Activated naive CD4-positive, alpha-beta T cell treated with Interleukin-2 at 50 U/mL for 16 hours (primary cell): Measurements from ENCODE around the gene DHDH.
A peak's percentile ranks its signal among the peaks of the same experiment; 100 is the strongest.
"Not testable (repeated sequence)": the region's sequence is repeated elsewhere in the genome, so short reads cannot be mapped to it uniquely, and the experiment has no call there.

Experiments
- DNase-seq: peaks from one replicate; pipeline ENCODE4 v3.0.0-alpha.2; 2020

The DHDH gene

DNA sequence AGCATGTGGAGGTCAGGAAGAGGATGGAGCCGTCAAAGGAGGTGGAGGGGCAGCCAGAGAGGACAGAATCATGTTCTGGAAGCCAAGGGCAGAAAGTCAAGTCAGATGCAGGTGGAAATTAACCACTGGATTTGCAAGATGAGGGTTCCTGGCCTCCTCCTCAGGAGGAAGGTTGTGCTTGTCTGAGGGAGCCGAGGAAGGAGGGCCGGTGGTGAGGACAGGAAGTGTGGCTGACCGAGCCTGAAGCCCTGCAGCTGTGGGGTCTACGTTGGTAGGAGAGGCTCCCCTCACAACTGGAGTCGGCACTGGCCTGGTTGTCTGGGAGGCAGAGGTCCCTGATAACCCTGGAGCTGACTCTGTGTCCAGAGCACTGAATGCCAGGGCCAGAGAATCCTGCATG is 15.4 kb upstream of the DHDH start:
- no peak for DNase-seq

- no peak for DNase-seq
Measured at GRCh38 chr19:48918801-48919247, 14.7 kb upstream of the DHDH start.

DNA sequence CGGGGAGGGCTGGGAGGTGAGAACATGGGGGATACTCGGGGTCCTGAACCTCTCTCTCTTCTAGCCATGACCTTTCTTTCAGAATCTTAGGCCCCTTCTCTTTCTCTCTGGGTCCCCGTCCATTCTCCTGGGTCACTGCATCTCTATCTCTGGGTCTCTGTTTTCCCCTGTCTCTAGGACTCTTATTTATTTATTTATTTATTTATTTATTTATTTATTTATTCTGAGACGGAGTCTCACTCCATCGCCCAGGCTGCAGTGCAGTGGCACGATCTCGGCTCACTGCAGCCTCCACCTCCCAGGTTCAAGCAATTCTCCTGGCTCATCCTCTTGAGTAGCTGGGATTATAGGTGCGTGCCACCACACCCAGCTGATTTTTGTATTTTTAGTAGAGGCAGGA is 14.2 kb upstream of the DHDH start:
- not testable (repeated sequence) for DNase-seq

- DNase-seq: no peak
Measured at GRCh38 chr19:48920949-48921348, 12.6 kb upstream of the DHDH start.

- DNase-seq: no peak
Measured at GRCh38 chr19:48921721-48922500, 11.6 kb upstream of the DHDH start.

GRCh38 chr19:48922548-48923490 is 10.7 kb upstream of the DHDH start:
- DNase-seq: no peak

GRCh38 chr19:48925240-48925843 is 8.2 kb upstream of the DHDH start:
- DNase-seq: no peak

GRCh38 chr19:48925890-48926289 is 7.6 kb upstream of the DHDH start:
- not testable (repeated sequence) for DNase-seq

- DNase-seq: peak; percentile 3
Measured at GRCh38 chr19:48926909-48927308, 6.6 kb upstream of the DHDH start.

DNA sequence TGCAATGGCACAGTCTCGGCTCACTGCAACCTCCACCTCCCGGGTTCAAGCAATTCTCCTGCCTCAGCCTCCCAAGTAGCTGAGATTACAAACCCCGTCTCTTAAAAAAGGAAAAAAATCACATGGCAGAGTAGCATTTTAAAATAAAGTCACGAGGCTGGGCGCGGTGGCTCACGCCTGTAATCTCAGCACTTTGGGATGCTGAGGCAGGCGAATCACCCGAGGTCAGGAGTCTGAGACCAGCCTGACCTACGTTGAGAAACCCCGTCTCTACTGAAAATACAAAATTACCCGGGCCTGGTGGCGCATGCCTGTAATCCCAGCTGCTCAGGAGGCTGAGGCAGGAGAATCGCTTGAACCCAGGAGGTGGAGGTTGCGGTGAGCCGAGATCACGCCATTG is 5.8 kb upstream of the DHDH start:
- DNase-seq: not testable (repeated sequence)

GRCh38 chr19:48928164-48929025 is 5.1 kb upstream of the DHDH start:
- no peak for DNase-seq

GRCh38 chr19:48934837-48935236 is 1.3 kb downstream of the DHDH start:
- DNase-seq: no peak

DNA sequence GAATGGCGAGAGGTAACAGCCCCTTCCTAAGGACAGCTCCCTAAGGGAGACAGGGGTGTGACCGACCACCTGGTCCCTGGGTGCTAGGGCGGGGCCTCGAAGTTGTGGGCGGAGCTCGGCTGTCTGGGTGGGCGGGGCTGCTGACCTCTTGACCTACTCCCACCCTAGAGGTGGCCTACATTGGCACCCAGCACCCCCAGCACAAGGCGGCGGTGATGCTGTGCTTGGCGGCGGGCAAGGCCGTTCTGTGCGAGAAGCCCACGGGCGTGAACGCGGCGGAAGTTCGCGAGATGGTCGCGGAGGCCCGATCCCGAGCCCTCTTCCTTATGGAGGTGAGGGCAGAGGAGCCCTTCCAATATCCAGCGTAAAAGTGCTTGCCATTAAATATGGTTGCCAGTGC is 2.4 kb downstream of the DHDH start:
- DNase-seq: no peak

DNA sequence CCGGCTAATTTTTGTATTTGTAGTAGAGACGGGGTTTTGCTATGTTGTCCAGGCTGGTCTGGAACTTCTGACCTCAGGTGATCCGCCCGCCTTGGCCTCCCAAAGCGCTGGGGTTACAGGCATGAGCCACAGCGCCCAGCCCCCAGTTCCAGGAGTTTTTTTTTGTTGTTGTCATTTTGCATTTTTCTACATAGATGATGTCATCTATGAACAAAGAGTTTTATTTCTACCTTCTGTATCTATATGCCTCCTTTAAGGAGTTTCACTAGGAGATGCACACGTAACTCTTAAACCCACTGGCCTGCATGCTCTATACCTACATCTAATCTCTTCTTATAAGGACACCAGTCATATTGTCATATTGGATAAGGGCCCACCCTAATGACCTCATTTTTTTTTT is 4.8 kb downstream of the DHDH start:
- DNase-seq: no peak

DNA sequence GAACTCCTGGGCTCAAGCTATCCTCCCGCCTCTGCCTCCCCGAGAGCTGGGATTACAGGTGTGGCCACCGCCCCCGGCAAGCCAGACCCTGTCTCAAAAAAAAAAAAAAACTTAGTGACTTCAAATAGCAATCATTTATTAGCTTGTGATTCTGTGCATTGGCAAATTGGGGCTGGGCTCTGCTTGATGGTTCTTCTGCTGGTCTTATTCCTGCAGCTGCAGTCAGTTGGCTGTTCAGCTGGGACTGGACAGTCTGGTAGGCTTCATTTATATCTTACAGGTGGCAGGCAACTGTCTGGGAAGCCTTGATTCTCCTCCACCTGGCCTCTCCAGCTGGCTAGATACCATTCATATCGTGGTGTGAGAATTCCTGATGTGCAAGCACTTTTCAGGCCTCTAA is 7.4 kb downstream of the DHDH start:
- DNase-seq: no peak

GRCh38 chr19:48943081-48943480 is 9.6 kb downstream of the DHDH start:
- no peak for DNase-seq

GRCh38 chr19:48945415-48945814 is 11.9 kb downstream of the DHDH start:
- no peak for DNase-seq

GRCh38 chr19:48945817-48946216 is 12.3 kb downstream of the DHDH start:
- no peak for DNase-seq

GRCh38 chr19:48946463-48947257 is 13.2 kb downstream of the DHDH start:
- DNase-seq: no peak

GRCh38 chr19:48947258-48947542 is 13.7 kb downstream of the DHDH start:
- DNase-seq: no peak

DNA sequence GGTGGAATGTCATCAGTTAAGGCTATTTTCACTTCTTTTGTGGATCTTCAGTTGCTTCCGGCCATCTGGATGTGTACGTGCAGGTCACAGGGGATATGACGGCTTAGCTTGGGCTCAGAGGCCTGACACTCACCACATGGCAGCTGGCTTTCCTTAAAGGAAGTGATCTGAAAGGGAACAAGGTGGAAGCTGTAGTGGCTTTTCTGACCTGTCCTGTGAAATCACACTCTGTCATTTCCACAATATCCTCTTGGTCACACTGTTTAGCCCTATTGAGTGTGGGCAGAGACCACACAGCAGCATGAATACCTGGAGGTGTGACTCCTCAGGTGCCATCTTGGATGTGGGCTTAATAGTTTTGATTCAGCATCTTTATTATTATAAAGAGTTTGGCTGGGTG is 16.7 kb downstream of the DHDH start:
- no peak for DNase-seq
